ENCODE measurements around the gene SNX20. TPM values are rescaled to one million over a fixed set of nuclear protein-coding genes. Genes with fewer than 3 reads are reported as not detected.

SNX20 gene
- total and polyA plus RNA-seq, 2 of the 13 experiments (the other 11 are each of a cell fraction or from before 2014, with no cell fraction given): not detected

DNA sequence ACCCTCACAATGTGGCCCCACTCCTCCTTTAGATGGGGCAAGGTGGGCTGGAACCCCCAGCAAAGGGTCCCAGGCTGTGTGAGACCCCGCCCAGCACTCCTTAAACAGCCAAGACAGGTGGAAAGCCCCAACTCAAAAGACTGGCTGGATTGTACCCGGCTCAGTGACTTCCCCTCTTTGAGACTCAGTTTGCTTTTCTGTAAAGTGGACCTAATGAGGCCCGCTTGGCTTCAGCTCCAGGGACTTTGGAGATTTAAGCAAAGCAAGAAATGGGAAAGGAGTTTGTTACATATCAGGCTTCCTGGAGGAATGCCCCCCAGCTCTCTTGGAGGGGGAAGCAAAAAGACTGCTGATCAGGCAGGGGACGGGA, 39.3 kb downstream of the SNX20 start (continued):
- TF ChIP-seq, protein P1, sequence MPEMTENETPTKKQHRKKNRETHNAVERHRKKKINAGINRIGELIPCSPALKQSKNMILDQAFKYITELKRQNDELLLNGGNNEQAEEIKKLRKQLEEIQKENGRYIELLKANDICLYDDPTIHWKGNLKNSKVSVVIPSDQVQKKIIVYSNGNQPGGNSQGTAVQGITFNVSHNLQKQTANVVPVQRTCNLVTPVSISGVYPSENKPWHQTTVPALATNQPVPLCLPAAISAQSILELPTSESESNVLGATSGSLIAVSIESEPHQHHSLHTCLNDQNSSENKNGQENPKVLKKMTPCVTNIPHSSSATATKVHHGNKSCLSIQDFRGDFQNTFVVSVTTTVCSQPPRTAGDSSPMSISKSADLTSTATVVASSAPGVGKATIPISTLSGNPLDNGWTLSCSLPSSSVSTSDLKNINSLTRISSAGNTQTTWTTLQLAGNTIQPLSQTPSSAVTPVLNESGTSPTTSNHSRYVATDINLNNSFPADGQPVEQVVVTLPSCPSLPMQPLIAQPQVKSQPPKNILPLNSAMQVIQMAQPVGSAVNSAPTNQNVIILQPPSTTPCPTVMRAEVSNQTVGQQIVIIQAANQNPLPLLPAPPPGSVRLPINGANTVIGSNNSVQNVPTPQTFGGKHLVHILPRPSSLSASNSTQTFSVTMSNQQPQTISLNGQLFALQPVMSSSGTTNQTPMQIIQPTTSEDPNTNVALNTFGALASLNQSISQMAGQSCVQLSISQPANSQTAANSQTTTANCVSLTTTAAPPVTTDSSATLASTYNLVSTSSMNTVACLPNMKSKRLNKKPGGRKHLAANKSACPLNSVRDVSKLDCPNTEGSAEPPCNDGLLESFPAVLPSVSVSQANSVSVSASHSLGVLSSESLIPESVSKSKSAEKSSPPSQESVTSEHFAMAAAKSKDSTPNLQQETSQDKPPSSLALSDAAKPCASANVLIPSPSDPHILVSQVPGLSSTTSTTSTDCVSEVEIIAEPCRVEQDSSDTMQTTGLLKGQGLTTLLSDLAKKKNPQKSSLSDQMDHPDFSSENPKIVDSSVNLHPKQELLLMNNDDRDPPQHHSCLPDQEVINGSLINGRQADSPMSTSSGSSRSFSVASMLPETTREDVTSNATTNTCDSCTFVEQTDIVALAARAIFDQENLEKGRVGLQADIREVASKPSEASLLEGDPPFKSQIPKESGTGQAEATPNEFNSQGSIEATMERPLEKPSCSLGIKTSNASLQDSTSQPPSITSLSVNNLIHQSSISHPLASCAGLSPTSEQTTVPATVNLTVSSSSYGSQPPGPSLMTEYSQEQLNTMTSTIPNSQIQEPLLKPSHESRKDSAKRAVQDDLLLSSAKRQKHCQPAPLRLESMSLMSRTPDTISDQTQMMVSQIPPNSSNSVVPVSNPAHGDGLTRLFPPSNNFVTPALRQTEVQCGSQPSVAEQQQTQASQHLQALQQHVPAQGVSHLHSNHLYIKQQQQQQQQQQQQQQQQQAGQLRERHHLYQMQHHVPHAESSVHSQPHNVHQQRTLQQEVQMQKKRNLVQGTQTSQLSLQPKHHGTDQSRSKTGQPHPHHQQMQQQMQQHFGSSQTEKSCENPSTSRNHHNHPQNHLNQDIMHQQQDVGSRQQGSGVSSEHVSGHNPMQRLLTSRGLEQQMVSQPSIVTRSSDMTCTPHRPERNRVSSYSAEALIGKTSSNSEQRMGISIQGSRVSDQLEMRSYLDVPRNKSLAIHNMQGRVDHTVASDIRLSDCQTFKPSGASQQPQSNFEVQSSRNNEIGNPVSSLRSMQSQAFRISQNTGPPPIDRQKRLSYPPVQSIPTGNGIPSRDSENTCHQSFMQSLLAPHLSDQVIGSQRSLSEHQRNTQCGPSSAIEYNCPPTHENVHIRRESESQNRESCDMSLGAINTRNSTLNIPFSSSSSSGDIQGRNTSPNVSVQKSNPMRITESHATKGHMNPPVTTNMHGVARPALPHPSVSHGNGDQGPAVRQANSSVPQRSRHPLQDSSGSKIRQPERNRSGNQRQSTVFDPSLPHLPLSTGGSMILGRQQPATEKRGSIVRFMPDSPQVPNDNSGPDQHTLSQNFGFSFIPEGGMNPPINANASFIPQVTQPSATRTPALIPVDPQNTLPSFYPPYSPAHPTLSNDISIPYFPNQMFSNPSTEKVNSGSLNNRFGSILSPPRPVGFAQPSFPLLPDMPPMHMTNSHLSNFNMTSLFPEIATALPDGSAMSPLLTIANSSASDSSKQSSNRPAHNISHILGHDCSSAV (CRISPR knock-in tag; IDR thresholded peaks at IDR 0.05; ENCODE audit: borderline replicate concordance): no peak
- TF ChIP-seq, protein P2, sequence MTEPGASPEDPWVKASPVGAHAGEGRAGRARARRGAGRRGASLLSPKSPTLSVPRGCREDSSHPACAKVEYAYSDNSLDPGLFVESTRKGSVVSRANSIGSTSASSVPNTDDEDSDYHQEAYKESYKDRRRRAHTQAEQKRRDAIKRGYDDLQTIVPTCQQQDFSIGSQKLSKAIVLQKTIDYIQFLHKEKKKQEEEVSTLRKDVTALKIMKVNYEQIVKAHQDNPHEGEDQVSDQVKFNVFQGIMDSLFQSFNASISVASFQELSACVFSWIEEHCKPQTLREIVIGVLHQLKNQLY (CRISPR knock-in tag; IDR thresholded peaks at IDR 0.05): no peak
- TF ChIP-seq AGO1 (IDR thresholded peaks at IDR 0.05; ENCODE audit: low read depth, low read length, poor library complexity, severe bottlenecking): no peak
- TF ChIP-seq PAWR (CRISPR knock-in tag; IDR thresholded peaks at IDR 0.05; ENCODE audit: borderline replicate concordance): no peak

Data from HepG2 (cell line).